ENCODE data around the gene RNF166. TPM values are rescaled to one million over a fixed set of nuclear protein-coding genes. Genes with fewer than 3 reads are reported as not detected.

Gene RNF166
- polyA plus RNA-seq, 1 donor from 2014 or later: 34.4 TPM

GRCh38 chr16:88695218-88695617 is 11.0 kb downstream of the RNF166 start:
- Histone ChIP-seq H3K27ac (ENCODE audit: low read length) (no peak overlapping the region), H3K4me2 (ENCODE audit: low read length) (no peak overlapping the region), H2AFZ (ENCODE audit: low read depth, low read length) (no peak overlapping the region), H3K9ac (ENCODE audit: low read length) (no peak overlapping the region), H3K9me2 (ENCODE audit: insufficient read depth, low read length) (no peaks in the 10 kb centered on the region), H3K4me3 (ENCODE audit: low read length) (no peak overlapping the region), H3K27me3 (ENCODE audit: insufficient read depth, low read depth, low read length) (no peaks in the 10 kb centered on the region), H3F3A (ENCODE audit: insufficient read depth, low read length, poor library complexity, severe bottlenecking) (no peaks in the 10 kb centered on the region), H3K9me3 (ENCODE audit: low read length) (no peaks in the 10 kb centered on the region), H3K36me3 (ENCODE audit: insufficient read depth, low read length) (no peaks in the 10 kb centered on the region), H3K79me2 (replicated peaks; ENCODE audit: insufficient read depth, low read length) (no peaks in the 10 kb centered on the region), H4K20me1 (ENCODE audit: insufficient read depth) (no peaks in the 10 kb centered on the region)
- no peak for TF ChIP-seq EZH2 (IDR thresholded peaks at IDR 0.05; ENCODE audit: borderline replicate concordance, insufficient read depth, low read length, poor library complexity, severe bottlenecking)
- TF ChIP-seq REST (IDR thresholded peaks at IDR 0.05; ENCODE audit: borderline replicate concordance): no peak
- TF ChIP-seq EP300 (conservative IDR thresholded peaks at IDR 0.05; ENCODE audit: poor library complexity, severe bottlenecking): no peak
- TF ChIP-seq POLR2AphosphoS5 (IDR thresholded peaks at IDR 0.05): no peak
- TF ChIP-seq MXI1 (conservative IDR thresholded peaks at IDR 0.05; ENCODE audit: poor library complexity, severe bottlenecking): no peak
- TF ChIP-seq SMC3 (conservative IDR thresholded peaks at IDR 0.05; ENCODE audit: poor library complexity): no peak
- no peak for TF ChIP-seq CTCF (IDR thresholded peaks at IDR 0.05; ENCODE audit: poor library complexity, severe bottlenecking)
- TF ChIP-seq RAD21 (conservative IDR thresholded peaks at IDR 0.05): no peak
- no peak for TF ChIP-seq TAF1 (IDR thresholded peaks at IDR 0.05; ENCODE audit: low read depth)

- TF ChIP-seq REST (IDR thresholded peaks at IDR 0.05; ENCODE audit: borderline replicate concordance) (no peak), EP300 (conservative IDR thresholded peaks at IDR 0.05; ENCODE audit: poor library complexity, severe bottlenecking) (no peak), MXI1 (conservative IDR thresholded peaks at IDR 0.05; ENCODE audit: poor library complexity, severe bottlenecking) (no peak), CTCF (IDR thresholded peaks at IDR 0.05; ENCODE audit: poor library complexity, severe bottlenecking) (no peak), EZH2 (IDR thresholded peaks at IDR 0.05; ENCODE audit: borderline replicate concordance, insufficient read depth, low read length, poor library complexity, severe bottlenecking) (no peak), POLR2AphosphoS5 (IDR thresholded peaks at IDR 0.05) (no peak), RAD21 (conservative IDR thresholded peaks at IDR 0.05) (no peak), SMC3 (conservative IDR thresholded peaks at IDR 0.05; ENCODE audit: poor library complexity) (no peak), TAF1 (IDR thresholded peaks at IDR 0.05; ENCODE audit: low read depth) (no peak)
- Histone ChIP-seq H3K27me3 (ENCODE audit: insufficient read depth, low read depth, low read length) (no peaks in the 10 kb centered on the region), H3K4me3 (ENCODE audit: low read length) (no peak overlapping the region), H3K27ac (ENCODE audit: low read length) (no peak overlapping the region), H3K4me2 (ENCODE audit: low read length) (no peak overlapping the region), H3K9me2 (ENCODE audit: insufficient read depth, low read length) (no peaks in the 10 kb centered on the region), H3K9ac (ENCODE audit: low read length) (no peak overlapping the region), H4K20me1 (ENCODE audit: insufficient read depth) (no peaks in the 10 kb centered on the region), H3K9me3 (ENCODE audit: low read length) (no peaks in the 10 kb centered on the region), H3K36me3 (ENCODE audit: insufficient read depth, low read length) (no peaks in the 10 kb centered on the region), H3K79me2 (replicated peaks; ENCODE audit: insufficient read depth, low read length) (no peaks in the 10 kb centered on the region), H3F3A (ENCODE audit: insufficient read depth, low read length, poor library complexity, severe bottlenecking) (no peaks in the 10 kb centered on the region), H2AFZ (ENCODE audit: low read depth, low read length) (no peak overlapping the region)
Measured at GRCh38 chr16:88694221-88695087, 11.8 kb downstream of the RNF166 start.

All from neural cell (in vitro differentiated cells).